Vein endothelial cell (primary cell): Measurements from ENCODE around the gene SAMD4B. TPM values are rescaled to one million over a fixed set of nuclear protein-coding genes. Genes with fewer than 3 reads are reported as not detected.
A peak's percentile ranks its signal among the peaks of the same experiment; 100 is the strongest.

Experiments used
- small RNA-seq: library from RNA; depleted of rRNA; stranded (forward); fragments of <200 nt; gene quantifications from one replicate; pipeline ENCODE3, GENCODE V24; 2012
- total RNA-seq: library from RNA; depleted of rRNA; stranded (reverse); fragments of >200 nt; gene quantifications from 2 replicates; pipeline ENCODE4 v1.2.3, GENCODE V29; 2012

SAMD4B gene, protein sequence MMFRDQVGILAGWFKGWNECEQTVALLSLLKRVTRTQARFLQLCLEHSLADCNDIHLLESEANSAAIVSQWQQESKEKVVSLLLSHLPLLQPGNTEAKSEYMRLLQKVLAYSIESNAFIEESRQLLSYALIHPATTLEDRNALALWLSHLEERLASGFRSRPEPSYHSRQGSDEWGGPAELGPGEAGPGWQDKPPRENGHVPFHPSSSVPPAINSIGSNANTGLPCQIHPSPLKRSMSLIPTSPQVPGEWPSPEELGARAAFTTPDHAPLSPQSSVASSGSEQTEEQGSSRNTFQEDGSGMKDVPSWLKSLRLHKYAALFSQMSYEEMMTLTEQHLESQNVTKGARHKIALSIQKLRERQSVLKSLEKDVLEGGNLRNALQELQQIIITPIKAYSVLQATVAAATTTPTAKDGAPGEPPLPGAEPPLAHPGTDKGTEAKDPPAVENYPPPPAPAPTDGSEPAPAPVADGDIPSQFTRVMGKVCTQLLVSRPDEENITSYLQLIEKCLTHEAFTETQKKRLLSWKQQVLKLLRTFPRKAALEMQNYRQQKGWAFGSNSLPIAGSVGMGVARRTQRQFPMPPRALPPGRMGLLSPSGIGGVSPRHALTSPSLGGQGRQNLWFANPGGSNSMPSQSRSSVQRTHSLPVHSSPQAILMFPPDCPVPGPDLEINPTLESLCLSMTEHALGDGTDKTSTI
- total RNA-seq: 64.7 and 68.9 TPM in 2 replicates

DNA sequence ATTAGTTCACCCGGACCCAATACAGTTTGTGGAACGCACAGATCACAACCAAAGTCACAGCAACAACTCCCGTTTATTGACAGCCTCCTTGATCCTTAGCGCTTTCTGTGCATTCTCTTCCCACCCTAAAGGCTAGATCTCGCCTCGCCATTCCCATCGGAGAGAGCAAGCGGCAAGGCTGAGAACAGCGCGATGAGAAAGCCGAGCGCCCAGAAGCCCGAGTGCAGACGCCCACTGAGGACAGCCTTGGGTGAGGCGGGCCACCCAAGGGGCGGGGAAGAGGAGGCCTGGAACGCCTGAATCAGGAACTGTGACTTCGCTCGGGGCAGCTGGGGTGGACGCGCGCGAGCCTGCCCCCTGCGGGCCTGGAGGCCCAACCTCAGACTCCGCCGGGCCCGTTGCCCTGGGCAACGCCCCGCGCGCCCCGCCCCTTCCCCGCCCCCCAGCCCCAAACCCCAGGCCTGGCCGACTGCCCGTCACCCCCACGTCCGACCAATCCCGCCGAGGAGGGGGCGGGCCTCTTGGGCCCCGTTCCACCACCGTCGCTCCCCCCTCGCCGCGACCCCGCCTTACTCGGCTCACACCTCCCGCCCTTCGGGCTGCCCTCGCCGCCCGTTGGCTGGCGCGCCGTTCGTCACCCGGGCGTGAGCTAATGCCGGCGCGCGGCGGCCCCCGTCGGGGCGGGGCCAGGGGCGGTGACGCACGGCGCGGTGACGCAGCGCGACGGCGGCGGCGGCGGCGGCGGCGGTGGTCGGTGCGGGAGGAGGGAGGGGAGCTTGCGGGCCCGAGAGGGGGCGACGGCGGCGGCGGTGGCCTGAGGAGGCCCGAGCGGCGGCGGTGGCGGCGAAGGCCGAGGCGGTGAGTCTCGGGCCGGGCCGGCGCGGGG is at the start of gene SAMD4B:
TSS of gene SAMD4B (plus strand) at position 703 of the 886 bp plus-strand sequence. CDS start 14,473 bp downstream, outside the sequence.

DNA sequence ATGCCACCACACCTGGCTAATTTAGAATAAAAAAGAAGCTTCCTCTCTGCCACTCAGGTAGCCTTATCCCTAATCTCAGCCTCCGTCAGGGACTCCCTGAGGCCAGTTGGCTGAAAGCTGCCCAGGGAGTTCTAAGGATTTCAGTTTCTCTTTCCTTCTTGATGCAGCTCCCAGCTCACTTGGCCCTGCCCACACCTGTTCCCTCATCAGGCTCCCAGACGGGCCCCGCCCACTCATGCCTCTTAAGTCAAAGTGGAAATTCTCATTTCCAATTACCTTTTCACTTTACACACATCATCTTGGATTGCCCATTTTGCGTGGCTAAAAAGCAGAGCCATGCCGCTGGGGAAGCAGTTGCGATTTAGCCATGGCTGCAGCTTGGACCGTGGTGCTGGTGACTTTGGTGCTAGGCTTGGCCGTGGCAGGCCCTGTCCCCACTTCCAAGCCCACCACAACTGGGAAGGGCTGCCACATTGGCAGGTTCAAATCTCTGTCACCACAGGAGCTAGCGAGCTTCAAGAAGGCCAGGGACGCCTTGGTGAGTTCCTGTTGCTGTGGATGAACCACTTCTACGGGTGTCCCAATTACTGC is 46.1 kb upstream of the SAMD4B start, which contains the start of gene IFNL1:
TSS of gene IFNL1 (plus strand) at position 353 of the 591 bp plus-strand sequence. CDS start at position 368, 15 bp downstream.

DNA sequence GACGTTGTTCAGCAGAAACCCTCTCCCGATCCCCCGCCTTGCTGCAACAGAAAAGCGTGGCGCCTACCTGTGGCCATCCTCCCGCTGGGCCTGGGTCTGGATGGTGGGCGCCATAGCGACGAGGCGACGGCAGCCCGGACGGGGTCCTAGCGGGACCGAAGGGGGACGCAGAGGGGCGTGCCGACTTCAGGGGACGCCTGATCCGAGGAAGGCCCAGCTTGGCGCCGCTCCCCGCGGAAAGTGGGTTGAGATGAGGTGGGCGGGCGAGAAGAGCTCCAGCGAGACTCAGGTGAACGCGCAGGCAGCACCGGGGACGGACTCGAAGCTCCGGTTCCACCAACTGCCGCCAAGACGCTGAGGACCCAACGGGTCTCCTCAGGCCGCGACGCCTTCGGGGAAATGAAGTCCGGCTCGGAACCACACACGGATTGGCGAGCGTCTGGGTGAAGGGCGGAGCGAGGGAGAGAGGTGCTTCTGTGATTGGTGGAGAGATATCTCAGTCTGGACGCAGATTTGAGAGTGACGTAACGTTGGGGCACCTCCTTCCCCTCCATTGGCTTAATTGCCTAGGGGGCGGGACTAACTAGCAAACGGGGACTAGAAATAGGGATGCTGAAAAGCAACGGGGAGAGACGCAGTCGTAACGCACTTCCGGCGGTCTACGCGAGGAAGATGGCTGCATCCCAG is 48.7 kb downstream of the SAMD4B start, which contains the start of the genes MED29 and PAF1:
TSS of gene MED29 (plus strand) at position 628 of the 687 bp plus-strand sequence. CDS start at position 673, 45 bp downstream.
TSS of gene PAF1 (minus strand) at position 356 of the 687 bp plus-strand sequence. CDS start at position 114, 242 bp downstream.

DNA sequence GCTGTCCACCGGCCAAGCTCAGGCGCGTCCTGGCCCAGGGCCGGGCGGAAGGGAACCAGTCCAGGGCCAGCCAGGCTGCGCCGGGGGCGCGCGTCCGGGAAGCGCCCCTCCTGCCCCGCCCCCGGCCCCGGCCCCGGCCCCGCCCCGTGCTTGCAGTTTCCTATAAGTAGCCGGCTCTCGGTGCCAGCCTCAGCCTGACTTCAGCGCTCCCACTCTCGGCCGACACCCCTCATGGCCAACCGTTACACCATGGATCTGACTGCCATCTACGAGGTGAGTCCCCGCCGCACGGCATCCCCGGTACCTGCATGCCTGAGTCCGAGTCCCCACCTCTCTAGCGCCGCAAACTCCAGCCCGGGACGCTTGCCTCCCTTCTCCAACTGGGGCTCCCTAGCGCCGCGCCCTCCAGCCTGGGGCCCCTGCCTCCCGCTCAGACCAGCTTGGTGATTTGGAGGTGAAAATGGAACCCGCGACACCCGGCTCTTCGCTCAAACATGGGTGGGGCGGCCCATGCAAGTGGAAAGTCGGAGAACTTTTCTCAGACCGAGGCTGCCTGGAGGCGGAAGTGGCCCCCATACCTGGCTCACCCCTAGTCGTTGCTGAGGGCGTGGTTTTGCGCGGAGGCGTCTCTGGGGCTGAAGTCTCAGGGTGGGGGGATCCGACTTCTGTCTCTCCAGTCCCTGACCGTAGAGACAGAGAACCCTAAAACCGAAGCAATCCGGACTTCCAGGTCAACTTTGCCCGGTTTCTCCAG is 64.6 kb downstream of the SAMD4B start, which contains the start of gene ZFP36:
TSS of gene ZFP36 (plus strand) at position 192 of the 754 bp plus-strand sequence. CDS start at position 250, 58 bp downstream.

DNA sequence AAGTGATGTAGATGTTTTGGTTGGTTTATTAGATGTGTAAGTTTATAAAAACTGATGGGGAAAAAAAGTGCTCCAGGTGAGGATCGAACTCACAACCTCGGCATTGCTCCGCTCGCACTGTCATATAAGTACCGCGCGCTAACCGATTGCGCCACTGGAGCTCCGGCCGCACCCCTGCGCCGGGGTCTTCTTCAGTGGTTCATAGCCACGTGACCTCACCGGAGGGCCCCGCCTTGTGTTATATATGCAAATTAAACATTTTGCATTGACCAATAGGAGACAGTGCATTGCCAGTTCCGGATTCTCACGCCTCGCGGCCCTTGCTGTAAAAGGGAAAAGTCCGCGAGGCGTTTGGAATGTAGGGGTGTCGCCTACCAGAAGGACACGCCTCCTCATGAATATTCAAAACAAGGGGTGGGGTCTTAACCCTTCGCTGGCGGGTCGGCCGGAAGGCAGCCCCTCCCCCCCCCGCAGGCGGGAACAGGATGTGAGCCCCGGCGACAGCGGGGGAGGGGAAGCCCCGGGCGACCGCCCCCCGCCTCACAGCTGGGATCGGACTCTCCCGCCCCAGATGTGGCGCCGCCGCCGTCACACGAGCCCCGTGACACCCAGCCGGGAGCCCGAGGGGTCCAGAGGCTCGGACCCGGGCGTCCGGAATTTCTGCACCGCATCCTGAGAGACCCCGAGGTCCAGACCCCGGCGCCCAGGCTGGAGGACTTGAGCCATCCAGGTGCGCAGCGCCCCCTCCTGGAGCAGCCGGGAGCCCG is 70.1 kb downstream of the SAMD4B start, which contains the start of gene PLEKHG2:
TSS of gene PLEKHG2 (plus strand) at position 570 of the 767 bp plus-strand sequence. CDS start 1,418 bp downstream, outside the sequence.

Small RNA genes lying within 50 kb of the gene (small RNA-seq; reads per million reads assigned to genes)
- gene AC011445.2 (0.29 reads per million, percentile 8 among the genes with 10 or more reads in this experiment), gene MIR4530 (0.08 reads per million), gene RN7SL566P (not detected)

Other genes with a start within 250 kb of the SAMD4B start
- gene PAK4, start 216.6 kb upstream of the SAMD4B start, total RNA-seq: 15.8 and 21.6 TPM in 2 replicates
- gene NCCRP1, start 145.5 kb upstream of the SAMD4B start, total RNA-seq: not detected in 2 replicates
- gene SYCN, start 138.2 kb upstream of the SAMD4B start, total RNA-seq: not detected in 2 replicates
- not detected in 2 replicates for gene IFNL3, start 97.4 kb upstream of the SAMD4B start, total RNA-seq
- gene IFNL4, start 93.6 kb upstream of the SAMD4B start, total RNA-seq: not detected in 2 replicates
- gene IFNL2, start 74.0 kb upstream of the SAMD4B start, total RNA-seq: not detected in 2 replicates
- gene IFNL1, start 46.0 kb upstream of the SAMD4B start, total RNA-seq: not detected in 2 replicates
- 0.29 and 0.65 TPM in 2 replicates for gene LRFN1, start 21.6 kb upstream of the SAMD4B start, total RNA-seq
- 51.9 and 70.2 TPM in 2 replicates for gene GMFG, start 6.4 kb upstream of the SAMD4B start, total RNA-seq
- gene PAF1, start 48.7 kb downstream of the SAMD4B start, total RNA-seq: 29.8 and 32.0 TPM in 2 replicates
- 17.3 and 24.2 TPM in 2 replicates for gene MED29, start 49.0 kb downstream of the SAMD4B start, total RNA-seq
- gene ZFP36, start 64.4 kb downstream of the SAMD4B start, total RNA-seq: 2.9 and 3.2 TPM in 2 replicates
- 31.7 and 36.9 TPM in 2 replicates for gene PLEKHG2, start 70.2 kb downstream of the SAMD4B start, total RNA-seq
- 47.4 and 84.9 TPM in 2 replicates for gene RPS16, start 93.5 kb downstream of the SAMD4B start, total RNA-seq
- 85.1 and 98.3 TPM in 2 replicates for gene SUPT5H, start 103.2 kb downstream of the SAMD4B start, total RNA-seq
- 55.0 and 57.8 TPM in 2 replicates for gene TIMM50, start 138.4 kb downstream of the SAMD4B start, total RNA-seq
- 0.29 and 0.65 TPM in 2 replicates for gene DLL3, start 156.5 kb downstream of the SAMD4B start, total RNA-seq
- gene SELENOV, start 172.7 kb downstream of the SAMD4B start, total RNA-seq: not detected in 2 replicates
- 2.0 and 4.6 TPM in 2 replicates for gene EID2B, start 190.4 kb downstream of the SAMD4B start, total RNA-seq
- 9.6 and 11.8 TPM in 2 replicates for gene EID2, start 197.7 kb downstream of the SAMD4B start, total RNA-seq